ENCODE measurements around the gene NUFIP1.

- TF ChIP-seq CDX4 (CRISPR knock-in tag; IDR thresholded peaks at IDR 0.05; ENCODE audit: borderline replicate concordance) (no peak), NR3C1 (CRISPR knock-in tag; conservative IDR thresholded peaks at IDR 0.05; ENCODE audit: low read depth) (no peak), ZNF263 (CRISPR knock-in tag; IDR thresholded peaks at IDR 0.05; ENCODE audit: low read depth) (no peak), FOXP1 (CRISPR knock-in tag; IDR thresholded peaks at IDR 0.05; ENCODE audit: borderline replicate concordance) (no peak)
- TF ChIP-seq, protein P1, sequence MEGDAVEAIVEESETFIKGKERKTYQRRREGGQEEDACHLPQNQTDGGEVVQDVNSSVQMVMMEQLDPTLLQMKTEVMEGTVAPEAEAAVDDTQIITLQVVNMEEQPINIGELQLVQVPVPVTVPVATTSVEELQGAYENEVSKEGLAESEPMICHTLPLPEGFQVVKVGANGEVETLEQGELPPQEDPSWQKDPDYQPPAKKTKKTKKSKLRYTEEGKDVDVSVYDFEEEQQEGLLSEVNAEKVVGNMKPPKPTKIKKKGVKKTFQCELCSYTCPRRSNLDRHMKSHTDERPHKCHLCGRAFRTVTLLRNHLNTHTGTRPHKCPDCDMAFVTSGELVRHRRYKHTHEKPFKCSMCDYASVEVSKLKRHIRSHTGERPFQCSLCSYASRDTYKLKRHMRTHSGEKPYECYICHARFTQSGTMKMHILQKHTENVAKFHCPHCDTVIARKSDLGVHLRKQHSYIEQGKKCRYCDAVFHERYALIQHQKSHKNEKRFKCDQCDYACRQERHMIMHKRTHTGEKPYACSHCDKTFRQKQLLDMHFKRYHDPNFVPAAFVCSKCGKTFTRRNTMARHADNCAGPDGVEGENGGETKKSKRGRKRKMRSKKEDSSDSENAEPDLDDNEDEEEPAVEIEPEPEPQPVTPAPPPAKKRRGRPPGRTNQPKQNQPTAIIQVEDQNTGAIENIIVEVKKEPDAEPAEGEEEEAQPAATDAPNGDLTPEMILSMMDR (IDR thresholded peaks at IDR 0.05): no peak
Measured at GRCh38 chr13:44894001-44894770, 95.1 kb downstream of the NUFIP1 start.

Measured in WTC11 (cell line).